Activated CD4-positive, CD25-positive, alpha-beta regulatory T cell treated with anti-CD3 and anti-CD28 coated beads, Interleukin-2, amount 50 U/mL, for 16 hours (primary cell): Measurements from ENCODE around the gene OAT.
"Not testable (repeated sequence)": the region's sequence is repeated elsewhere in the genome, so short reads cannot be mapped to it uniquely, and the experiment has no call there.

Experiments used
- DNase-seq: peaks from one replicate; pipeline ENCODE4 v3.0.0-alpha.2; 2020; ENCODE audit warnings: low read depth, low spot score

Gene OAT

GRCh38 chr10:124447751-124448466 is 29.2 kb upstream of the OAT start:
- DNase-seq, result no peak

DNA sequence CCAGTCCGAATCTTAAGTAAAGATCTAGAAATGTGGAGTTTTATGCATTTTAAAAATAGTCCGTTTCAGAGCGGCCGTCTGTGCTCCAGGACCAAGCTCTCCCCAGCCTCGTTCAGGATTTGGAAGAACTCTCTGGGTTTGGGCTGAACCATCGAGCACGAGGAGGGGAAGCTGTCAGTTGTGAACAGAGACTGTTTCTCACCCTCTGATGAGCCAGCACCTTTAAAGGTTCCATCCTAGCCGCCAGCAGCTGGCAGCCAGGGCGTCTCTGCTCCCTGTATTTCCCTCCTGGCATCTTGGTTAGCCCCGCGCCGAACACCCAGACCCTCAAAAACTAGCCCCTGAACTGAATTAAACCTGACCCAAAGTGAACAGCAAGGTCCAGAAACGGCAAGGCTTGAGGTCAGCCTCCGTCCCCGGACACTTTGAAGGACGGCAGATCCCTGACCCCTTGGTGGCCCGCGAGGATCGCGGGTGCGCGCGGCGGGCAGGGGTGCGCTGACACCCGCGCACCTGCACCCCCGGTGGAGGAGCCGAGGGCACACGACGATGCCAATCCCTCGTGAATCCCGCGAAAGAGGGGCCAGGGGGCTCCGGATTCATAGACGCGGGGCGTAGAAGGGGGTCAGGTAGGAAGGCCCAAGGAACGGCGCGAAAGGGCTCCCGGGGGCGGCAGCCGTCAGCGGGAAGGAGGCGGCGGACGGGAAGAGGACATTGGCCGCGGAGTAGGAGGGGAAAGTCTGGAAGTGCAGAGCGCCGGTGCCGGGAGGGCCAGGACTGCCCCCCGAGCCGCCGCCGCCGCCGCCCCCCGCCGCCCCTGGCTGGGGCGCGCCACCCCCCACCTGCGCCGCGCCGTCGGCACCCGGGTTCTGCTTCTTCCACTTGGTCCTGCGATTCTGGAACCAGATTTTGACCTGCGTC is 28.4 kb upstream of the OAT start:
- DNase-seq, result no peak

DNA sequence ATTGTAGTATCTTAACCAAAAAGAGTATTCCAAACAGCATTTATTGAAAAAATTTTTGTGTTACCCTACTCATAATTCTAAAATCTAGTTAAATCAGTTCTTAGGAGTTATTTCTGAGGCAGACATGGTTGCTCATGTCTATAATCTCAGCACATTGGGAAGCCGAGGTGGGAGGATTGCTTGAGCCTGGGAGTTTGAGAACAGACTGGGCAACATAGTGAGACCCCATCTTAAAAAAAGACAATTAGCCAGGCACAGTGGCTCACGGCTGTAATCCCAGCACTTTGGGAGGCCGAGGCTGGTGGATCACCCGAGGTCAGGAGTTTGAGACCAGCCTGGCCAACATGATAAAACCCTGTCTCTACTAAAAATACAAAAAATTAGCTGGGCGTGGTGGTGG is 23.0 kb upstream of the OAT start:
- not testable (repeated sequence) for DNase-seq

GRCh38 chr10:124436191-124436638 is 17.5 kb upstream of the OAT start:
- no peak for DNase-seq

DNA sequence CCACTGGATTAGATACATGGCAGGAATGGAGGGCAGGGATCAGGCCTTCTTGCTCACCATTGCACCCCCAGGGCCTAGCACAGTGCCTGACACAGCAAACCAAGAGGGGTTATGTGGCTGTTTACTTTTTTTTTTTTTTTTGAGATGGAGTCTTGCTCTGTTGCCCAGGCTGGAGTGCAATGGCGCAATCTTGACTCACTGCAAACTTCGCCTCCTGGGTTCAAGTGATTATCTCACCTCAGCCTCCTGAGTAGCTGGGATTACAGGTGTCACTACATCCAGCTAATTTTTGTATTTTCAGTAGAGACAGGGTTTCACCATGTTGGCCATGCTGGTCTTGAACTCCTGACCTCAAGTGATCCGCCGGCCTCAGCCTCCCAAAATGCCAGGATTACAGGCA is 17.0 kb upstream of the OAT start:
- DNase-seq, result not testable (repeated sequence)

DNA sequence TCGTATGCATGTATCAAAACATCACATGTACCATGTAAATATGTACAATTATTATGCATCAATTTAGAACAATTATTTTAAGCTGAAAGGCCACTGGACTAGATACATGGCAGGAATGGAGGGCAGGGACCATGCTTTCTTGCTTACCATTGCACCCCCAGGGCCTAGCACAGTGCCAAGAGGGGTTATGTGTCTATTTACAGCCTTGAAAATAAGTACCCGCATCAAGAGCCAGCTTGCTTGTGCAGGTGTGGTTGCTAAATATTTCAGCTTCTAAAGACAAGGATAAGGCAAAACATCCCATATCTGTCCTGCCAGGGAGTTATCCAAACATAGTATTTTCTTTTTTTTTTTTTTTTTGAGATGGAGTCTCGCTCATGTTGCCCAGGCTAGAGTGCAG is 14.7 kb upstream of the OAT start:
- no peak for DNase-seq

- no peak for DNase-seq
Measured at GRCh38 chr10:124430077-124430476, 11.4 kb upstream of the OAT start.

DNA sequence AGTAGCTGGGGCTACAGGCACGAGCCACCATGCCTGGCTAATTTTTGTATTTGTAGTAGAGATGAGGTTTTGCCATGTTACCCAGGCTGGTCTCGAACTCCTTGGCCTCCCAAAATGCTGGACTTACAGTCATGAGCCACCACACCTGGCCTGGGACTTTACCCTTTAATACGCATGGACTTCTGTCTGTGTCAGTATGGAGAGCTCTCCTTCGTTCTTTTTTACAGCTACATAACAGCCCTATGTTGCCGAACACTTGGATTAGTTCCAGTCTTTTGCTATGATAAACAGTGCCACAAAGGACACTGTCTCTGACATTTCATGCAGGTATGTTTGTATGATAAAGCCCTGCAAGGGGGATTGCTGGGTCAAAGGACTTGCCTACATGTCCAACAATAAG is 10.9 kb upstream of the OAT start:
- DNase-seq, result no peak

- no peak for DNase-seq
Measured at GRCh38 chr10:124428207-124428777, 9.6 kb upstream of the OAT start.

DNA sequence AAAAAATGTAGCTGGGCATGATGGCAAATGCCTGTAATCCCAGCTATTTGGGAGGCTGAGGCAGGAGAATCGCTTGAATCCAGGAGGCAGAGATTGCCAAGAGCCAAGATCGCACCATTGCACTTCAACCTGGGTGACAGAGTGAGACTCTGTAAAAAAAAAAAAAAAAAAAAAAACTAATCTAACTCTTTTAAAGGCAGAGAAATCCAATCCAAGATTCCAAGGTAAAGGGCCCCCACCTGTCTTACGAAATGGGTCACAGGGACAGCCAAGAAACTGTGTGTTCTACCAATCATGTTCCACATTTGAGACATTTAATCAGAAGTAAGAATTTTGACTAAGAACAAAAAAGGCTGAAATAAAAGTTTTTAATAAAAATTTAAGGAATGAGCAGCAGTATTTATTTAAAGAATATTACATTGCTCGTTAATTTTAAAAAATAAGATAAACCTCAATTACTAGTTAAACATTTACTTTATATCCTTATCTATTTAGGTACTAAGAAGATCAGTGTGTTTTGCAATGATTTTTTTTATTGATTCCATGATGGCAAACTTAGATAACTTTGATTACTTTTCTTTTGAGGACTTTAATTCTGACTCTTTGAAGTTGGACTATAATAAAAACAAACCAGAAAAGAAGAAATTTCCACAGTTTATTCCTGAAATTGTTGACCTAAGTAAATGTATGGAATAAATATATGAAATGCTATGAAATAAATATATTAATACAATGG is 6.7 kb upstream of the OAT start:
- DNase-seq, result no peak

DNA sequence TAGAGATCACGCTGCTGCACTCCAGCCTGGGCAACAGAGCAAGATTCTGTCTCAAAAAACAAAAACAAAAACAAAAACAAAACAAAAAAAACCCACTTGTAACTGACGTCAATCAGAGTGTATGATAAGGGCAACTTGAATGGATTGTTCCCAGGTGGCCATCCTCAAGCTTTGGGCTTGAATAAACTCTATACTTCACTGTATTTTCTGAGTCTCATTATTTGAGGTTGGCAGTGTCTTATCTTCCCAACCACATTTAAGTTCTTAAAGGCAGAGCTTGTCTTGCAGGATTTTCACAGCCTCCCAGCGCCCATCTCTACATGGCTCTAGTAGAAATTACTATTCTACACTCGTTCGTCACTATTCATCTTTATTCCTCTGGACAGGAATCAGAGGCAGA is 5.1 kb upstream of the OAT start:
- no peak for DNase-seq

DNA sequence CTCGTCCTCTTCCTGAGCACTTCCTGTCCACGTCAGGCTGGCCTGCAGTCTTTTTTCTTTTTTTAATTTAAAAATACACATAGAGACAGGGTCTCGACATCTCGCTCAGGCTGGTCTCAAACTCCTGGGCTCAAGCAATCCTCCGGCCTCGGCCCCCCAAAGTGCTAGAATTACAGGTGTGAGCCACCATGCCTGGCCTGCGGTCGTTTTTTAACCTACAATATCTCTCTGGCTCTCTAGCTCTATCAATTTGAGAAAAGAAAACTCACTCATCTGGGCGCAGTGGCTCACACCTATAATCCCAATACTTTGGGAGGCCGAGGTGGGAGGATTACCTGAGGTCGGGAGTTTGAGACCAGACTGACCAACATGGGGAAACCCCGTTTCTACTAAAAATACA is 4.0 kb upstream of the OAT start:
- DNase-seq, result no peak

DNA sequence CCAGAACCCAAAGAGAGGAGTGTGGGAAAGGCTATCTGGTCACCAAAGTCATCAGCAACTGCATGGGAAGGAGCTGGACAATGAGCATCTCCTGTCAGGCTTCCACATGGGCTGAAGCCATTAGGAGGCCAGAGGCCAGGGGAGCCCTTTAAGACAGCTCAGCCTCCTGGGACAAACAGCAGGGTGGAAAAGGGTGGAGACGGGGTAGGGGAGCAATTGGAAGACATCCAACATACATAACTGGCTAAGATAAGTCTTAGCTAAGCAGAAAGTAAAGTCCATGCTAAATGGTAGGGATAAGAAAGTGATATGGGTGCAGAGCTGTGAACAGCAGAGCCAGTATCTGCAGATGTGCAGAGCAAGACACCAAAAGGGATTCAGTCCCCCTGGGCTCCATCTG is 1.5 kb upstream of the OAT start:
- no peak for DNase-seq

DNA sequence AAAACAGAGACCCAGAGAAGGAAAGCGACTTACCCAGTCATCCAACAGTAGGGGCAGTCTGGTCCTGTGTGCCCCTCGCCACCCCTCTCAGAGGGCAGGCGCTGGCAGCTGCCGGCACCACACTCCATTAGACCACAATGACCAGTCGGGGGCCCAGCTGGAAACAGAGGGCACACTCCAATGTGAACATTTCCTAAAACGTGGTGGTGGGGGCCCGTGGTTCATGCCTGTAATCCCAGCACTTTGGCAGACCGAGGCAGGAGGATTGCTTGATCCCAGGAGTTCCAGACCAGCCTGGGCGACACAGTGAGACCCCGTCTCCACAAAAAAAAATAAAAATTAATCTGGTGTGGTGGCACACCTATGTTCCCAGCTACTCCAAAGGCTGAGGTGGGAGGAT is 912 bp upstream of the OAT start:
- DNase-seq, result no peak

DNA sequence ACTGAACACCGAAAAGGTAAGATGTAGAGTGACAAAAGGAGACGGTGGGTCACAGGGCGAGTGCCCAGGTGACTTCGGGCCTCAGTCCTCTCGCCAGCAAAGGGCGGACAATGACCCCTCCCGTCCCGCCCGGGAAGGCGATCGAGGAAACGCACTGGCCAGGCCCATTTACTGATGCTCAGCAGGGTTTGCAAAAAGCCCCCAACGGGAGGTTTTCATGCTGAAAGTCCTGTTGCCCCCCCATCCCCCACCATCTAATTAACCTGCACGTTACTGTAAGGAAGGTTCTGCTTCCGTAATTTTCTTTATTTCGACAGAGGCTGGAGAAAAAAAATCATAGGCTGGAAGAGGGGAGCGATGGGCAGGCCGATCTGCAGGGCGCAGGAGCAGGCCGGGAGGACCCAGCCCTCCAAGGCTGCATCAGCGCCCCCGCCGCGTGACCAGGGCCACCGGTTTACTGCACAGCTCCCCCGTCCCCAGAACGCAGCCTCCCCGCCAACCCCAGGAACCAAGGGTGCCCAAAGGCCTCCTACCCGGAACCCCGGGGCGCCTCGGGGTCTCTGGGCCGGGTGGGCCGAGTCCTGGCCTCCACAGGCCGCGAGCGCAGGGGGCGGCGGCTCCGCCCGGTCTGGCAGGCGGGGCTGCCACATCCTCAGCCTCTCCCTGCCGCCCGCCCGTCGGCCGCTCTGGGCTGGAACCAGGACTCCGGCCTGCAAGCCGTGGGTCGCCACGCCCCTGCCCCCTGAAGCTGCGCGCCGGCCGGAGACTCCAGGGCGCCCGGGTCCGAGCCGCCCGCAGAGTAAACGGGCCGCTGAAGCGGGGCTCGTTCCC is 613 bp downstream of the OAT start:
- DNase-seq, result no peak

GRCh38 chr10:124416733-124417132 is 2.0 kb downstream of the OAT start:
- no peak for DNase-seq

DNA sequence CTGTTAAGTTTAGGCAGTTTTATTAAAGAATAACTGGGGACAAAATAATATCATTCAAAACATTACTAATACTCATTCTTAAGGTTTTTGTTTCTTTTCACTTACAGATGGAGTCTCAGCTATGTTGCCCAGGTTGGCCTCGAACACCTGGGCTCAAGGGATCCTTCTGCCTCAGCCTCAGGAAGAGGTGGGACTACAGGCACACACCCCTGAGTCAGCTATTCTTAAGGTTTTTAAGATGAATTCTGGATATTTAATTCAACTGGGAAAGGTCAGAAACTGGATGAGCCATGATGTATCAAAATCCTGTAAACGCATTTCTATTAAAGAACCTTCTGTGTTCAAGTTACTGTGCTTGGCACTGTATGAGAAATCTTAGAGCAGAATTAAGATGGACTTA is 3.5 kb downstream of the OAT start:
- no peak for DNase-seq

GRCh38 chr10:124414076-124414475 is 4.6 kb downstream of the OAT start:
- no peak for DNase-seq

- DNase-seq, result no peak
Measured at GRCh38 chr10:124409696-124410095, 9.0 kb downstream of the OAT start.

GRCh38 chr10:124408357-124408756 is 10.4 kb downstream of the OAT start:
- no peak for DNase-seq

DNA sequence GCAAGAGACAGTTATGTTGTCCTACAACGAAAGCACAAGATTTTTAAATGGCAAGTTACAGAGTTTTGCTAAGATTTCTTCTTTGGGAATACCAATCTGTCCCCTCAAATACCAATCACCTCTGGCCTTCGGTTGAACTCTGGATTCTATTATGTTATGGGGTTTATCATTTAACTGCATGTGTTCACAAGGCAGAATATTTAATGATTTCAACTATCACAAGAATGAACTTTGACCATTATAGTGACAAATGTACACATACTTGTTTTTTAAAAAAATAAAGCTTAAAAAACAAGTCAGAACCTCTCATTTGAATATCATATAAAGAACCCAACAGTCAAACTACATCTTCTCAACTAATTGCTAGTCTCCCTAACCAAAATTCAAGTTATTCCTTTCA is 11.3 kb downstream of the OAT start:
- no peak for DNase-seq
